HepG2 (cell line): ENCODE results near the gene PAFAH1B2. TPM values are rescaled to one million over a fixed set of nuclear protein-coding genes. Genes with fewer than 3 reads are reported as not detected.

Source experiments
- ASH2L ChIP-seq: fragments of 300-600, 200-600 bp; sonication (generic); IDR thresholded peaks from 2 replicates; pipeline ENCODE4 v1.7.0; 2017; ENCODE audit warnings: low read depth, mild to moderate bottlenecking, moderate library complexity, mixed read lengths, low read length; ENCODE audit not compliant: insufficient read length
- CCAR2 ChIP-seq: fragments of 200-400 bp; formaldehyde crosslinking; optimal IDR thresholded peaks from 2 replicates; pipeline ENCODE3; 2018; ENCODE audit warnings: low read depth, mild to moderate bottlenecking, low read length, moderate library complexity
- CHD4 ChIP-seq: fragments of 200-600 bp; sonication (generic); IDR thresholded peaks from 2 replicates; pipeline ENCODE4 v1.7.0; 2017; ENCODE audit warnings: mild to moderate bottlenecking, low read length, borderline replicate concordance
- CREBL2 ChIP-seq: sonication (generic); formaldehyde crosslinking; IDR thresholded peaks from 2 replicates; pipeline ENCODE4 v1.8.1; 2023; ENCODE audit warnings: missing genetic modification reagents, mild to moderate bottlenecking, borderline replicate concordance
- ETV5 ChIP-seq: IDR thresholded peaks from 2 replicates; pipeline ENCODE4 v1.6.1; 2018; ENCODE audit warnings: missing biosample characterization, missing genetic modification reagents, inconsistent platforms, borderline replicate concordance
- FUBP1 ChIP-seq: sonication (generic); formaldehyde crosslinking; IDR thresholded peaks from 2 replicates; pipeline ENCODE4 v1.5.1; 2020; ENCODE audit warnings: missing genetic modification reagents, mild to moderate bottlenecking, borderline replicate concordance
- MXD3 ChIP-seq: IDR thresholded peaks from 2 replicates; pipeline ENCODE4 v1.6.1; 2016; ENCODE audit warnings: mild to moderate bottlenecking, missing biosample characterization, missing genetic modification reagents
- NRL ChIP-seq: sonication (generic); formaldehyde crosslinking; IDR thresholded peaks from 2 replicates; pipeline ENCODE4 v1.5.0; 2020; ENCODE audit warnings: missing genetic modification reagents, mild to moderate bottlenecking, moderate library complexity, borderline replicate concordance
- SAP130 ChIP-seq: IDR thresholded peaks from 2 replicates; pipeline ENCODE4 v1.6.1; 2016; ENCODE audit warnings: low read depth
- SPEN ChIP-seq: sonication (generic); formaldehyde crosslinking; IDR thresholded peaks from 2 replicates; pipeline ENCODE4 v1.5.1; 2020; ENCODE audit warnings: low read depth, mild to moderate bottlenecking, missing genetic modification reagents
- SRY ChIP-seq: sonication (generic); formaldehyde crosslinking; IDR thresholded peaks from 2 replicates; pipeline ENCODE4 v1.8.0; 2022; ENCODE audit warnings: mild to moderate bottlenecking, missing genetic modification reagents
- STAT5B ChIP-seq: sonication (generic); formaldehyde crosslinking; IDR thresholded peaks from 2 replicates; pipeline ENCODE4 v1.4.0; 2020; ENCODE audit warnings: missing genetic modification reagents
- ZBTB10 ChIP-seq: sonication (generic); formaldehyde crosslinking; IDR thresholded peaks from 2 replicates; pipeline ENCODE4 v1.4.0; 2020; ENCODE audit warnings: missing genetic modification reagents, borderline replicate concordance
- ZNF274 ChIP-seq: sonication (generic); formaldehyde crosslinking; IDR thresholded peaks from 2 replicates; pipeline ENCODE4 v1.5.1; 2020; ENCODE audit warnings: mild to moderate bottlenecking, missing genetic modification reagents
- ZNF331 ChIP-seq: sonication (generic); formaldehyde crosslinking; IDR thresholded peaks from 2 replicates; pipeline ENCODE4 v1.4.0; 2020; ENCODE audit warnings: missing genetic modification reagents
- ZNF350 ChIP-seq: sonication (generic); formaldehyde crosslinking; IDR thresholded peaks from 2 replicates; pipeline ENCODE4 v1.4.0; 2020; ENCODE audit warnings: mild to moderate bottlenecking, low read depth, missing genetic modification reagents, borderline replicate concordance
- ZNF547 ChIP-seq: sonication (generic); formaldehyde crosslinking; IDR thresholded peaks from 2 replicates; pipeline ENCODE4 v1.5.1; 2020; ENCODE audit warnings: mild to moderate bottlenecking, missing genetic modification reagents
- ZNF552 ChIP-seq: sonication (generic); formaldehyde crosslinking; IDR thresholded peaks from 2 replicates; pipeline ENCODE4 v1.9.0; 2022; ENCODE audit warnings: missing genetic modification reagents, mild to moderate bottlenecking, borderline replicate concordance
- ZSCAN31 ChIP-seq: sonication (generic); formaldehyde crosslinking; IDR thresholded peaks from 2 replicates; pipeline ENCODE4 v1.5.0; 2020; ENCODE audit warnings: low read depth, mild to moderate bottlenecking, missing genetic modification reagents
- polyA plus RNA-seq, 8 experiments: library from polyadenylated mRNA; depleted of rRNA in 3 of 8; stranded (reverse) in 7 of 8; unstranded in 1 of 8; fragments of >200 nt; fragmentation: Illumina TruSeq in 4 of 8; extraction: Trizol in 4 of 8; gene quantifications; 2 replicates each; pipeline versions ENCODE4 v1.2.1 to v1.2.3, GENCODE V29; 2011 to 2016; ENCODE audit warnings: low read depth in 4 of 8, missing spikeins in 1 of 8, mixed read lengths in 1 of 8; ENCODE audit not compliant: insufficient read depth in 1 of 8
- total RNA-seq, 5 experiments: library from RNA; depleted of rRNA; stranded (reverse); fragments of >200 nt; fragmentation: Illumina TruSeq; extraction: Trizol; gene quantifications; 2 replicates each; pipeline ENCODE4 v1.2.3, GENCODE V29; 2016; ENCODE audit warnings: low read depth in 1 of 5

PAFAH1B2 gene
- total and polyA plus RNA-seq, 2 of the 13 experiments (the other 11 are each of a cell fraction or from before 2014, with no cell fraction given) = 28.8 to 104 TPM

- 0 out of 2 replicates have a peak, but pooled peaks have one; percentile 17 for TF ChIP-seq SPEN
- TF ChIP-seq CCAR2 = no peak
- peak; percentile 69; the same call in 1 of the 2 replicates for TF ChIP-seq ZNF547 (CRISPR knock-in tag)
- no peak for TF ChIP-seq ZNF331
- TF ChIP-seq CHD4 = no peak
- peak; percentile 69 for TF ChIP-seq ZNF274 (CRISPR knock-in tag)
- no peak for TF ChIP-seq ETV5
- TF ChIP-seq CREBL2 = 0 out of 2 replicates have a peak, but pooled peaks have one; percentile 55
- no peak; the same call in 1 of the 2 replicates for TF ChIP-seq ZSCAN31 (CRISPR knock-in tag)
- TF ChIP-seq ZNF350 (CRISPR knock-in tag) = no peak
- TF ChIP-seq MXD3 (CRISPR knock-in tag) = no peak; the same call in 1 of the 2 replicates
- TF ChIP-seq FUBP1 (CRISPR knock-in tag) = 0 out of 2 replicates have a peak, but pooled peaks have one; percentile 30
- TF ChIP-seq ASH2L = peak; percentile 11
- no peak for TF ChIP-seq NRL
- TF ChIP-seq SAP130 (CRISPR knock-in tag) = peak; percentile 9
- peak; percentile 30; the same call in 1 of the 2 replicates for TF ChIP-seq SRY
- no peak for TF ChIP-seq STAT5B
- TF ChIP-seq ZNF552 (CRISPR knock-in tag) = no peak
- no peak for TF ChIP-seq ZBTB10 (CRISPR knock-in tag)
Observed at GRCh38 chr11:117179048-117179999, 35.2 kb downstream of the PAFAH1B2 start (continued).
